BE2C (cell line): ENCODE data around the gene PDE5A.

Experiments
- DNase-seq: peaks from one replicate; pipeline ENCODE4 v3.0.0-alpha.2; 2020
- H3K27me3 ChIP-seq: fragments of 250-450 bp; sonication (Bioruptor Pico); 2 replicates; pipeline ENCODE4 v1.5.1; 2020; ENCODE audit warnings: mild to moderate bottlenecking
- H3K36me3 ChIP-seq: fragments of 250-450 bp; sonication (Bioruptor Pico); 2 replicates; pipeline ENCODE4 v1.5.1; 2020; ENCODE audit warnings: mild to moderate bottlenecking
- H3K4me1 ChIP-seq: fragments of 250-450 bp; sonication (Bioruptor Pico); 2 replicates; pipeline ENCODE4 v1.5.1; 2020
- H3K4me3 ChIP-seq: 2 replicates; pipeline ENCODE4 v1.5.1; 2011; ENCODE audit warnings: low read depth, low read length
- H3K9me3 ChIP-seq: fragments of 250-450 bp; sonication (Bioruptor Pico); 2 replicates; pipeline ENCODE4 v1.5.1; 2020
- TF ChIP-seq, protein P1 (sequence below): IDR thresholded peaks from 2 replicates; pipeline ENCODE4 v1.5.1; 2012; ENCODE audit warnings: mild to moderate bottlenecking, low read depth, low read length

The PDE5A gene

DNA sequence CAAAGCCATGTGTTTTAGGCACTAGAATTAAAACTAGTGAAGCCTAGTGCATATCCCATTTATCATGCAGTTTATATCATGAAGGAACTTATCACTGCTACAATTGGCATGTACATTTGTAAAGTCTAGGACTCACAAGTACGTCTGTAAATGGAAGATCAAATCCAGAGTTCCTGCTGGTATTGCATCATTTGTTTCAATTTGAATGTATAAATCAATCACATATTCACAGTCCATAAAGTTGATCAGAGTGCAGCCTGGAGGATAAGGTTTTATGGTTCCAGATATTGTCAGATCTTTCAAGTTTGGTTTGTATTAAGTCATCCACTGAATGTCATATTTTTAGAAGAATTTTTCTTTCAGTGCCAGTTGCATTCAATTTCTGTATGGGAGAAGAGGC lies 32.6 kb upstream of the PDE5A start:
- H3K27me3 ChIP-seq: no peaks in the 10 kb centered on the region; the same call in 1 of the 2 replicates
- TF ChIP-seq, protein P1, sequence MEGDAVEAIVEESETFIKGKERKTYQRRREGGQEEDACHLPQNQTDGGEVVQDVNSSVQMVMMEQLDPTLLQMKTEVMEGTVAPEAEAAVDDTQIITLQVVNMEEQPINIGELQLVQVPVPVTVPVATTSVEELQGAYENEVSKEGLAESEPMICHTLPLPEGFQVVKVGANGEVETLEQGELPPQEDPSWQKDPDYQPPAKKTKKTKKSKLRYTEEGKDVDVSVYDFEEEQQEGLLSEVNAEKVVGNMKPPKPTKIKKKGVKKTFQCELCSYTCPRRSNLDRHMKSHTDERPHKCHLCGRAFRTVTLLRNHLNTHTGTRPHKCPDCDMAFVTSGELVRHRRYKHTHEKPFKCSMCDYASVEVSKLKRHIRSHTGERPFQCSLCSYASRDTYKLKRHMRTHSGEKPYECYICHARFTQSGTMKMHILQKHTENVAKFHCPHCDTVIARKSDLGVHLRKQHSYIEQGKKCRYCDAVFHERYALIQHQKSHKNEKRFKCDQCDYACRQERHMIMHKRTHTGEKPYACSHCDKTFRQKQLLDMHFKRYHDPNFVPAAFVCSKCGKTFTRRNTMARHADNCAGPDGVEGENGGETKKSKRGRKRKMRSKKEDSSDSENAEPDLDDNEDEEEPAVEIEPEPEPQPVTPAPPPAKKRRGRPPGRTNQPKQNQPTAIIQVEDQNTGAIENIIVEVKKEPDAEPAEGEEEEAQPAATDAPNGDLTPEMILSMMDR: no peak
- no peak for DNase-seq
- no peak overlapping the region for H3K4me3 ChIP-seq
- no peaks in the 10 kb centered on the region for H3K9me3 ChIP-seq
- no peaks in the 10 kb centered on the region for H3K36me3 ChIP-seq
- H3K4me1 ChIP-seq: no peaks in the 10 kb centered on the region

DNA sequence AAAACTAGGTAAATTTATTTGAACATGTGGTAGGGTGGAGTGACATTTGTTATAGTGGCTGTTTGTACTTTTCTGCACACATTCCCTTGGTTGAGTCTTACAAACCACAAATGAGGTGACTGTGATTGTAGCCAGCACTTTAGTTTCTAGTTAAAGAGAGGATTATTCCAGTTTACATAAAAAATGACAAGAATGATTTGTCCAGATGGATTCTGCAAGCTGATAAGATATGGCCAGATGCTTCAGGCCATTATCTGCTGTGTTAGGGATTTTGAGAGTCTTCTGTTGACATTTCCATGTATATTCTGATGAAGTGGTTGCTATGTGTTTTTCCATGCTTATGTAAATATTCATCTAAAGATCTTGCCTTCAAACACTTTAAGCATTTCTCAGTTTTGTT lies 31.0 kb upstream of the PDE5A start:
- no peaks in the 10 kb centered on the region for H3K4me1 ChIP-seq
- TF ChIP-seq, protein P1: no peak
- DNase-seq: no peak
- H3K27me3 ChIP-seq: no peaks in the 10 kb centered on the region
- no peak overlapping the region for H3K4me3 ChIP-seq
- no peaks in the 10 kb centered on the region for H3K9me3 ChIP-seq
- no peaks in the 10 kb centered on the region for H3K36me3 ChIP-seq

DNA sequence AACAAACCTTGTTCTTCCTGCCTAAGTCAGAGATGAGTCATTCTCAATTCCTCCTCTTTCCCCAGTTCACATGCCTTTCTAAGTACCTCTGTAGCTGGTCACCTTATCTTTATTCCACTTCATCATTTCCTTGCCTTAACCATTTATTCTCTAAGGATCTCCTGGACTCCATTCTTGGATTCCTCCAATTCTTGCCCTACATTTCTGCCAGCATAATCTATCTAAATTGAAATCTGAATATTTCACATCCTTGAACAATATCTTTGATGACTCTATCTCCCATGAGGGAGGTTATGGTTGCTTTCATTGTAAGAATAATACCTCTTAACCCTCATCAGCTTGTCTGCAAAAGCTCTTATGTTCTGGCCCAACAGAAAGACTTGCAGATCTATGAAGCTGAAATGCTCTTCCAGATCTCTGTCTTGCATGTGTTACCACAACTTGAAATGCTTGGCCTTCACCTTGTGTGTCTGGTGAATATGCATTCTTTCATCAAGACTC lies 28.6 kb upstream of the PDE5A start:
- Histone ChIP-seq H3K27me3 (peaks cover 6% of the 10 kb centered on the region), H3K36me3 (no peaks in the 10 kb centered on the region), H3K4me1 (no peaks in the 10 kb centered on the region), H3K4me3 (no peak overlapping the region), H3K9me3 (no peaks in the 10 kb centered on the region)
- no peak for DNase-seq
- TF ChIP-seq, protein P1: no peak

DNA sequence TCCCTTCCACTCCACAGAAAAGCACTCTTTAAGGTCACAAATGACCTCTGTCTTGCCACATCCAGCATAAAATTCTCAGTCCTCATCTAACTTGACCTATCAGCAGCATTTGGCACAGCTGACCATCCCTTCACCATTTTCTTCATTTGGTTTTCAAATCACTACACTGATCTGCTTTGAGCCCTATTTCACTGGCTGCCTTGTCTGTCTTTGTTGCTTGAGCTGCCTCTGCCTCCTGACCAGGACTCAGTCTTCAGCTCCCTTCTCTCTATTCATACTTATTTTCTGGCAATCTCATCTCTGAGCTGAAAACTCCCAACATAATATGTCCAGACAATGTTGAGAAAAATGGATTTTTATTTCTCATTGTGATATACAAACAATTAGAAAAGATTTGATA lies 27.7 kb upstream of the PDE5A start:
- peaks cover 6% of the 10 kb centered on the region for H3K27me3 ChIP-seq
- H3K9me3 ChIP-seq: no peaks in the 10 kb centered on the region
- TF ChIP-seq, protein P1: no peak
- no peak overlapping the region for H3K4me3 ChIP-seq
- no peak for DNase-seq
- no peaks in the 10 kb centered on the region for H3K36me3 ChIP-seq
- no peaks in the 10 kb centered on the region for H3K4me1 ChIP-seq

DNA sequence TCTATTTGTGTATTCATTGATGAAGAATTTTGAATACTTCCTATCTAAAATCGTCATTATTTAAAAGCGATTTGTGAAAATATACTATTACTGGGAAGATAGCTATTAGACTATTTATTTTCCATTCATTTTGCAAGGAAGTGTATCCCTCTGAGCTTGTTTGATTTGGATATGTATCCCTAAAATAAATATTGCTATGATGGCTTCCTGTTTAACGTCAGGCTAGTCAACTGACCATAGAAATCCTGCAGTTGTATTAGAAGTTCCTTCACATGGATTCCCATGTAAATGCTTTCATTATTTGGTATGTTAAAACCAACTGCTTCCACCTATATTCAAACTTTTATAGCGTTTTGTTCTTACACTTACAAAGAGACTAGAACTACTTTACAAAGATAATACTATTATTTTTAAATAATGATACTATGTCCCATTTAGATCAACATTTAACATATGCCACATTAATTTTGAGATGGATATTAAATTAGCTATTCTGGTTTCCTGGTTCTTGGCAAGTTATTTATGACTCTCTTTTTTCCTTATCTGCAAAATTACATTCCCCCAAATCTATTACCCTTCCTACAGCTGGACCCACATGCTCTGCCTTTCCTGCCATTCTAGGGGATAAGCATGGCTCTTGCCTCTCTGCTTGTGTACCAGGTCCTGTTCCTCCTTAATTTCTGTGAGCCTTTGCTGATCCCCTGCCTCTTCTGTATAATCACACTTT lies 26.7 kb upstream of the PDE5A start:
- Histone ChIP-seq H3K27me3 (peaks cover 6% of the 10 kb centered on the region), H3K4me1 (no peaks in the 10 kb centered on the region), H3K4me3 (no peak overlapping the region), H3K9me3 (no peaks in the 10 kb centered on the region), H3K36me3 (no peaks in the 10 kb centered on the region)
- TF ChIP-seq, protein P1: no peak
- DNase-seq: no peak

GRCh38 chr4:119653990-119654389 lies 25.4 kb upstream of the PDE5A start:
- no peak for DNase-seq
- no peaks in the 10 kb centered on the region for H3K9me3 ChIP-seq
- no peaks in the 10 kb centered on the region for H3K4me1 ChIP-seq
- TF ChIP-seq, protein P1: no peak
- H3K27me3 ChIP-seq: peaks cover 6% of the 10 kb centered on the region
- H3K4me3 ChIP-seq: no peak overlapping the region
- H3K36me3 ChIP-seq: no peaks in the 10 kb centered on the region
